Left lung (tissue), 10 donors: Measurements from ENCODE around the gene CFAP100. TPM values are rescaled to one million over a fixed set of nuclear protein-coding genes. Genes with fewer than 3 reads are reported as not detected.

Experiments
- ATAC-seq: fragments of 200-7000 bp; cut with Tn5 transposase; one replicate; pipeline ENCODE4 v1.9.1; 2020; ENCODE audit warnings: moderate library complexity
- DNase-seq, 4 donors: peaks; one replicate each; pipeline ENCODE4 v3.0.0-alpha.2; 2013 to 2020
- H3K27ac ChIP-seq, 2 donors: fragments of 200-600 bp; sonication (generic) in 1 of 2; one replicate each; pipeline versions ENCODE4 v1.5.0 to v1.8.0; 2020 to 2021
- H3K27me3 ChIP-seq, 2 donors: fragments of 200-600 bp; sonication (generic) in 1 of 2; one replicate each; pipeline versions ENCODE4 v1.5.0 to v1.8.0; 2020 to 2021
- H3K36me3 ChIP-seq, 2 donors: fragments of 200-600 bp; sonication (generic) in 1 of 2; one replicate each; pipeline versions ENCODE4 v1.5.0 to v1.8.0; 2020 to 2021
- H3K4me1 ChIP-seq, 2 donors: fragments of 200-600 bp; one replicate each; pipeline ENCODE4 v1.8.0; 2021
- H3K4me3 ChIP-seq, 2 donors: fragments of 200-600 bp; sonication (generic) in 1 of 2; one replicate each; pipeline versions ENCODE4 v1.5.0 to v1.8.0; 2020 to 2021; ENCODE audit warnings: mild to moderate bottlenecking in 1 of 2
- H3K9me3 ChIP-seq, 2 donors: fragments of 200-600 bp; sonication (generic) in 1 of 2; one replicate each; pipeline versions ENCODE4 v1.5.0 to v1.8.0; 2020 to 2021
- intact Hi-C, 2 donors: fragments of 100-400 bp; cut with DNase I; formaldehyde crosslinking; loops; one replicate each; pipeline versions ENCODE4 v1.11.2 to v1.14.2; 2022
- polyA plus RNA-seq, 6 donors: library from polyadenylated mRNA; unstranded; fragments of 120-200 nt; gene quantifications; one replicate each; pipeline ENCODE4 v1.2.1, GENCODE V29; 2013; ENCODE audit not compliant: insufficient read length in 6 of 6
- total RNA-seq, 2 donors: library from RNA; stranded (reverse); fragmentation: NEBNext Ultra II Directional; extraction: Animal tissue kit (Norgen Biotek cat#: 25700); gene quantifications; one replicate each; pipeline ENCODE4 v1.2.1, GENCODE V29; 2021
- TF ChIP-seq, protein P1 (sequence below), 2 donors: fragments of 200-600 bp; sonication (generic) in 1 of 2; IDR thresholded peaks; one replicate each; pipeline versions ENCODE4 v1.5.0 to v1.8.0; 2021; ENCODE audit warnings: antibody characterized with exemption in 2 of 2
- donor health status: DM: no; HTN: yes; CAD: no.
- donor health status: DM: no; HTN: no; CAD: no.

Gene CFAP100
- total and polyA plus RNA-seq, 8 donors: 1.0 to 8.2 (median 6.1) TPM; not detected in 1

DNA sequence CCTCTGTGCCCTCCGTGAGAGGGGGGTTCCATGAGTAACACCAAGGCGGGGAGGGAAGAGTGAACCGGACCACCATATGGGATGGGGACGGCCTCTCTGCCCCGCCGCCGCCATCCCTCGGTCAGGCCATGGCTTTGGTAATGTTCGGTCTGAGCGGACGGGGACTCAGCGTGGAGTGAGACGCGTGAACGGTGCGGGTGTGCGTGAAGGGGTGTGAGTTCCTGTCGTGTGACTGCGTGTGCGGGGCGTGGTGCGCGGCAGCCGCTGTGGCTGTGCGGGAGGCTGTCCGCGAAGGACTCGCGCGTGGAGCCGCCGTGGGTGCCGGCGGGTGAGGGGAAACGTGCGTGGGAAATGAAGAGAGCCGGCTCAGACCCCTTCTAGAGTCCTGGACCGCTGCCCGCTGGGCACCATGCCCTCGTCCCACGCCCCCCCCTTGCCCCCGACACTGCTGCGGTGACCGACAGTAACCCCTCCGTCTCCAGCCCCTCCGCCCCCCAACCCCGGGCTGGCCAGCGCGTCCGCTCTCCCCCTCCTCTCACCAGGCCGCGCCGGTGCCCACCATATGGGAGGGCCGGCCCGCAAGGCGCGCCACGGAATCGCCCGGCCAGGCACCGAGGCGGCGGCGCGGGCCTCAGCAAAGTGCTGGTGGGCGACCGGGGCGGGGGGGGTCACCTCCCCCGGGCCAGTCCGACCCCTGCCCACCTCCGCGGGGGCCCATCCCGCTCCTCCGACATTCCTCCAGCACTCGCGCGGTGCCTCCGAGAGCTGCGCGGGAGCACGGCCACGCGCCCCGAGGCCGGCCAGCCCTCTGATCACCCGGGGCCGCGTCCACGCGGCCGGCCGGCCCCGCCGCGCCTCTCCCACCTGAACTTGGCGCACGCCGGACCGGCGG lies 38.1 kb upstream of the CFAP100 start:
- DNase-seq (peak in 2 of 4 donors; percentile 47 to 76), ATAC-seq (peak; percentile 5)
- TF ChIP-seq, protein P1, sequence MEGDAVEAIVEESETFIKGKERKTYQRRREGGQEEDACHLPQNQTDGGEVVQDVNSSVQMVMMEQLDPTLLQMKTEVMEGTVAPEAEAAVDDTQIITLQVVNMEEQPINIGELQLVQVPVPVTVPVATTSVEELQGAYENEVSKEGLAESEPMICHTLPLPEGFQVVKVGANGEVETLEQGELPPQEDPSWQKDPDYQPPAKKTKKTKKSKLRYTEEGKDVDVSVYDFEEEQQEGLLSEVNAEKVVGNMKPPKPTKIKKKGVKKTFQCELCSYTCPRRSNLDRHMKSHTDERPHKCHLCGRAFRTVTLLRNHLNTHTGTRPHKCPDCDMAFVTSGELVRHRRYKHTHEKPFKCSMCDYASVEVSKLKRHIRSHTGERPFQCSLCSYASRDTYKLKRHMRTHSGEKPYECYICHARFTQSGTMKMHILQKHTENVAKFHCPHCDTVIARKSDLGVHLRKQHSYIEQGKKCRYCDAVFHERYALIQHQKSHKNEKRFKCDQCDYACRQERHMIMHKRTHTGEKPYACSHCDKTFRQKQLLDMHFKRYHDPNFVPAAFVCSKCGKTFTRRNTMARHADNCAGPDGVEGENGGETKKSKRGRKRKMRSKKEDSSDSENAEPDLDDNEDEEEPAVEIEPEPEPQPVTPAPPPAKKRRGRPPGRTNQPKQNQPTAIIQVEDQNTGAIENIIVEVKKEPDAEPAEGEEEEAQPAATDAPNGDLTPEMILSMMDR (IDR thresholded peaks at IDR 0.05): no peak
- Histone ChIP-seq H3K4me1 (peaks cover 18 to 49% of the 10 kb centered on the region in 2 donors), H3K9me3 (no peaks in the 10 kb centered on the region), H3K36me3 (peaks cover 0 to 6% of the 10 kb centered on the region in 2 donors), H3K4me3 (peak overlapping the region; percentile 60 to 65), H3K27ac (peak overlapping the region; percentile 67 to 89), H3K27me3 (peaks cover 0 to 74% of the 10 kb centered on the region in 2 donors)
- intact Hi-C loops: no loop called here

- H3K36me3 ChIP-seq: no peaks in the 10 kb centered on the region
- H3K4me3 ChIP-seq: peak within 1 kb of the TSS; percentile 60 to 65
- H3K4me1 ChIP-seq: peaks cover 18 to 44% of the 10 kb centered on the region in 2 donors
- peak; percentile 83 for ATAC-seq
- peaks cover 0 to 81% of the 10 kb centered on the region in 2 donors for H3K27me3 ChIP-seq
- intact Hi-C loops: no loop called here
- peak within 1 kb of the TSS; percentile 67 to 89 for H3K27ac ChIP-seq
- no peaks in the 10 kb centered on the region for H3K9me3 ChIP-seq
- DNase-seq: peak; percentile 82 to 95 (median 92)
- TF ChIP-seq, protein P1 (IDR thresholded peaks at IDR 0.05): no peak
Measured at GRCh38 chr3:126357295-126358037, 37.2 kb upstream of the CFAP100 start, which contains the start of gene KLF15. Gene KLF15 (minus strand): TSS chr3:126357408. CDS start chr3:126352922, 4,486 bp downstream.

DNA sequence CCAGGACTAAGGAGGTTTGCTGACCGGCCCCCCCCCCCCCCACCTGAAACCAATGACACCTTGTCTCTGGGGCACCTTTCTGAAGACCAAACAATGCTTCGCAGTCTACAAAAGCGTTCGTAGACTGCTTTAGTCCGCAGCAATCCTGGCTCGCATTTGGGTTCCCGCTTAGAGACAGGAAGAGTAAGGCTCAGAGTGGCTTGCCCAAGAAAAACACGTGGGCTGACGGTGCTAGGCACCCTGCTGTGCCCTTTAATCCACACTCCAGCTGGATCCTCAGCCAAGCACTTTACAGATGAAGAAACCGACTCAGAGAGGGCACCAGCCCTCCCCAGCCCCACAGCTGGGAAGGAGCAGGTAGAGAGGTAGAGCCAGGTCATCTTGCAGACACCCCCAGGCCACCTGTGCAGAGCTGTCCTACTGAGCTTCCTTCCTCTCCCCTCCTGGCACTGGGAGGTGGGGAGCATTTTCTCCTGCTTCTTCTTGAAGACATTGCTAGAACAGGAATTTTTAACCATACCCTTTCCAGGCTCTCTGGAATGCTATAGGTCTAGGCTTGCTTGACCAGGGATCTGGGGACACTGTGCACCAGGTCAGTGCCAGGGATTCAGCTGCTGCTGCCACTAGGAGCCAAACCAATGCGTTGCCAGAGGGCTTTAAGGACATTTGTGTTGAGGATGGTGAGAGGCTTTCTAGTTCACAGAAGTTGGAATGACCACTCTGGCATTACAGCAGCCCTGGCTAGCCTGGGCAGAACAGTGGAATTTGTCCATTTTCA lies 36.5 kb upstream of the CFAP100 start:
- H3K36me3 ChIP-seq: no peaks in the 10 kb centered on the region
- peaks cover 16 to 39% of the 10 kb centered on the region in 2 donors for H3K4me1 ChIP-seq
- peak overlapping the region in 1 of 2 donors; percentile 40 for H3K27ac ChIP-seq
- DNase-seq (peak in 1 of 4 donors; percentile 54), ATAC-seq (peak; percentile 21)
- H3K9me3 ChIP-seq: no peaks in the 10 kb centered on the region
- peaks cover 0 to 81% of the 10 kb centered on the region in 2 donors for H3K27me3 ChIP-seq
- H3K4me3 ChIP-seq: peak overlapping the region in 1 of 2 donors; percentile 60
- TF ChIP-seq, protein P1 (IDR thresholded peaks at IDR 0.05): no peak
- intact Hi-C loops: no loop called here

- ATAC-seq (no peak), DNase-seq (peak in 1 of 4 donors; percentile 8)
- Histone ChIP-seq H3K27me3 (peaks cover 0 to 80% of the 10 kb centered on the region in 2 donors), H3K36me3 (no peaks in the 10 kb centered on the region), H3K27ac (no peak overlapping the region), H3K9me3 (no peaks in the 10 kb centered on the region), H3K4me1 (peaks cover 12 to 39% of the 10 kb centered on the region in 2 donors), H3K4me3 (no peak overlapping the region)
- intact Hi-C loops: no loop called here
- TF ChIP-seq, protein P1 (IDR thresholded peaks at IDR 0.05): no peak
Measured at GRCh38 chr3:126358816-126359181, 35.9 kb upstream of the CFAP100 start.
